ENCODE results near the gene HS3ST5.
"Not testable (repeated sequence)": the region's sequence is repeated elsewhere in the genome, so short reads cannot be mapped to it uniquely, and the experiment has no call there.

The HS3ST5 gene

GRCh38 chr6:114315831-114316595 lies 26.8 kb downstream of the HS3ST5 start:
- H3K4me1 Mint-ChIP-seq, result no peaks in the 10 kb centered on the region
- DNase-seq (ENCODE audit: low spot score in 2 of 2) (no peak), ATAC-seq (replicated peaks; ENCODE audit: extremely low read depth, poor library complexity, severe bottlenecking) (no peak)
- H3K4me3 Mint-ChIP-seq, result no peak overlapping the region
- no peaks in the 10 kb centered on the region for H3K27me3 Mint-ChIP-seq
- no peaks in the 10 kb centered on the region for H3K9me3 Mint-ChIP-seq
- no peaks in the 10 kb centered on the region for H3K36me3 Mint-ChIP-seq (ENCODE audit: insufficient read depth)
- H3K27ac Mint-ChIP-seq (ENCODE audit: low read depth), result no peak overlapping the region

- not testable (repeated sequence) for H3K27me3 Mint-ChIP-seq; H3K36me3 Mint-ChIP-seq (ENCODE audit: insufficient read depth); H3K4me1 Mint-ChIP-seq; H3K27ac Mint-ChIP-seq (ENCODE audit: low read depth); H3K4me3 Mint-ChIP-seq; DNase-seq (ENCODE audit: low spot score in 2 of 2); ATAC-seq (replicated peaks; ENCODE audit: extremely low read depth, poor library complexity, severe bottlenecking); H3K9me3 Mint-ChIP-seq
Observed at GRCh38 chr6:114313816-114314215, 29.0 kb downstream of the HS3ST5 start.

GRCh38 chr6:114312931-114313330 lies 29.9 kb downstream of the HS3ST5 start:
- no peak for ATAC-seq (replicated peaks; ENCODE audit: extremely low read depth, poor library complexity, severe bottlenecking)
- Mint-ChIP-seq H3K9me3 (no peaks in the 10 kb centered on the region), H3K4me3 (no peak overlapping the region), H3K4me1 (no peaks in the 10 kb centered on the region), H3K27me3 (no peaks in the 10 kb centered on the region), H3K27ac (ENCODE audit: low read depth) (no peak overlapping the region), H3K36me3 (ENCODE audit: insufficient read depth) (no peaks in the 10 kb centered on the region)
- DNase-seq (ENCODE audit: low spot score in 2 of 2), result no peak

- no peak for ATAC-seq (replicated peaks; ENCODE audit: extremely low read depth, poor library complexity, severe bottlenecking)
Observed at GRCh38 chr6:114310053-114310452, 32.8 kb downstream of the HS3ST5 start.

GRCh38 chr6:114304304-114304887 lies 38.4 kb downstream of the HS3ST5 start:
- peaks cover 3% of the 10 kb centered on the region for H3K36me3 Mint-ChIP-seq (ENCODE audit: insufficient read depth)
- no peak overlapping the region for H3K4me3 Mint-ChIP-seq
- ATAC-seq (replicated peaks; ENCODE audit: extremely low read depth, poor library complexity, severe bottlenecking) (no peak), DNase-seq (ENCODE audit: low spot score in 2 of 2) (no peak)
- H3K4me1 Mint-ChIP-seq, result no peaks in the 10 kb centered on the region
- H3K27me3 Mint-ChIP-seq, result no peaks in the 10 kb centered on the region
- H3K27ac Mint-ChIP-seq (ENCODE audit: low read depth), result no peak overlapping the region
- H3K9me3 Mint-ChIP-seq, result peaks cover 2% of the 10 kb centered on the region

More at GRCh38 chr6:114310053-114310452, 32.8 kb downstream of the HS3ST5 start:
- DNase-seq (ENCODE audit: low spot score in 2 of 2), result no peak
- no peaks in the 10 kb centered on the region for H3K4me1 Mint-ChIP-seq
- no peaks in the 10 kb centered on the region for H3K9me3 Mint-ChIP-seq
- H3K36me3 Mint-ChIP-seq (ENCODE audit: insufficient read depth), result no peaks in the 10 kb centered on the region
- no peaks in the 10 kb centered on the region for H3K27me3 Mint-ChIP-seq
- no peak overlapping the region for H3K27ac Mint-ChIP-seq (ENCODE audit: low read depth)
- no peak overlapping the region for H3K4me3 Mint-ChIP-seq

DNA sequence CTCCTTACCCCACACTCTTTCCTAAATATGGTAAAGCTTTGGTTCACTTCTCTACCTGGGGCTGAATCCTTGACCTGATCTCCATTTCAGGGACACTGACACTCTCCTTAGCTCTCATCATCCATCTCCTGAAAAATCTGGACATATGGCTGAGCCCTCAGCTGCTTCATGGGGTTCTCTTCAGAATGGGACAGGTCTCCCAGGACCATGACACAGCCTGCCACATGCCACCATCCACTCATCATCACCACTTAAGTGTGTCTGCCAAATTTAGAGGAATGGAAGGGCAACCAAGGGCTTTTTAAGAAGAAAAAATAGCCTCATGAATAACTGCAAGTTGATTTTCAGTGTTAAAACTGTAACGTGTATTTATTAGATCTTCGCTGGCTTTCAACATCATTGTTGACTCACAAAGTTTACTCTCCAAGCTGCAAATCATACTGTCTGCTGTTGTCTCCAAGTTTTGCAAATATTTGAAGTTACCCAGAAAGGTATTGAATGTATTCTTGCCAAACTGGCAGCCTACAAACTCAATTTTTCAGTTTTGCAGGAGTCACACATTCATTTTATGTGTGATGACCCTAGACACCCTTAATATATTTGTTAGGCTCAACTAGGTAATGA lies 41.1 kb downstream of the HS3ST5 start:
- DNase-seq (ENCODE audit: low spot score in 2 of 2), result no peak
- H3K9me3 Mint-ChIP-seq, result peaks cover 6% of the 10 kb centered on the region
- peaks cover 3% of the 10 kb centered on the region for H3K36me3 Mint-ChIP-seq (ENCODE audit: insufficient read depth)
- H3K27ac Mint-ChIP-seq (ENCODE audit: low read depth), result no peak overlapping the region
- H3K4me3 Mint-ChIP-seq, result no peak overlapping the region
- no peak for ATAC-seq (replicated peaks; ENCODE audit: extremely low read depth, poor library complexity, severe bottlenecking)
- H3K4me1 Mint-ChIP-seq, result no peaks in the 10 kb centered on the region
- no peaks in the 10 kb centered on the region for H3K27me3 Mint-ChIP-seq

GRCh38 chr6:114297135-114297534 lies 45.7 kb downstream of the HS3ST5 start:
- DNase-seq (ENCODE audit: low spot score in 2 of 2), result no peak
- ATAC-seq (replicated peaks; ENCODE audit: extremely low read depth, poor library complexity, severe bottlenecking), result no peak
- Mint-ChIP-seq H3K36me3 (ENCODE audit: insufficient read depth) (peaks cover 3% of the 10 kb centered on the region), H3K27ac (ENCODE audit: low read depth) (no peak overlapping the region), H3K4me3 (no peak overlapping the region), H3K4me1 (no peaks in the 10 kb centered on the region), H3K9me3 (peaks cover 11% of the 10 kb centered on the region), H3K27me3 (no peaks in the 10 kb centered on the region)

DNA sequence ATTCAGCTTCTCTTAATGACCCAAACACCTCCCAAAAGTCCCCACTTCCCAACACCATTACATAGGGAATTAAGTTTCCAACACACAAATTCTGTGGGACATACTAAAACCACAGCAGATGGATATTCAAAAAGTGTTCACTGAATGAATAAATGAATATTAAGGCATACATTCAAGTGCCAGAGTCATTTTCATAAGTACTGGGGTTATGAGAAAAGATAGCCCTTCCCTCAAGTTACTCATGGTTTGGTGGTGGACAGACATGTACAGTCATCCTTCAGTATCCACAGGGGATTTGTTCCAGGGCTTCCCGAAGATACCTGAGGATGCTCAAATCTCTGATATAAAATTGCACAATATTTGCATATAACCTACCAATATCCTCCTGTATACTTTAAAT lies 50.4 kb downstream of the HS3ST5 start:
- Mint-ChIP-seq H3K4me3 (no peak overlapping the region), H3K36me3 (ENCODE audit: insufficient read depth) (no peaks in the 10 kb centered on the region), H3K4me1 (no peaks in the 10 kb centered on the region), H3K27me3 (no peaks in the 10 kb centered on the region), H3K9me3 (peaks cover 5% of the 10 kb centered on the region), H3K27ac (ENCODE audit: low read depth) (no peak overlapping the region)
- DNase-seq (ENCODE audit: low spot score in 2 of 2) (no peak), ATAC-seq (replicated peaks; ENCODE audit: extremely low read depth, poor library complexity, severe bottlenecking) (no peak)

- Mint-ChIP-seq H3K4me3 (no peak overlapping the region), H3K36me3 (ENCODE audit: insufficient read depth) (no peaks in the 10 kb centered on the region), H3K27me3 (no peaks in the 10 kb centered on the region), H3K27ac (ENCODE audit: low read depth) (no peak overlapping the region), H3K4me1 (no peaks in the 10 kb centered on the region), H3K9me3 (peaks cover 5% of the 10 kb centered on the region)
- no peak for ATAC-seq (replicated peaks; ENCODE audit: extremely low read depth, poor library complexity, severe bottlenecking)
- DNase-seq (ENCODE audit: low spot score in 2 of 2), result no peak
Observed at GRCh38 chr6:114291428-114291827, 51.4 kb downstream of the HS3ST5 start.

- no peaks in the 10 kb centered on the region for H3K36me3 Mint-ChIP-seq (ENCODE audit: insufficient read depth)
- no peak for DNase-seq (ENCODE audit: low spot score in 2 of 2)
- no peaks in the 10 kb centered on the region for H3K4me1 Mint-ChIP-seq
- H3K4me3 Mint-ChIP-seq, result no peak overlapping the region
- no peak overlapping the region for H3K27ac Mint-ChIP-seq (ENCODE audit: low read depth)
- peaks cover 5% of the 10 kb centered on the region for H3K9me3 Mint-ChIP-seq
- H3K27me3 Mint-ChIP-seq, result no peaks in the 10 kb centered on the region
- no peak for ATAC-seq (replicated peaks; ENCODE audit: extremely low read depth, poor library complexity, severe bottlenecking)
Observed at GRCh38 chr6:114290864-114291263, 52.0 kb downstream of the HS3ST5 start.

DNA sequence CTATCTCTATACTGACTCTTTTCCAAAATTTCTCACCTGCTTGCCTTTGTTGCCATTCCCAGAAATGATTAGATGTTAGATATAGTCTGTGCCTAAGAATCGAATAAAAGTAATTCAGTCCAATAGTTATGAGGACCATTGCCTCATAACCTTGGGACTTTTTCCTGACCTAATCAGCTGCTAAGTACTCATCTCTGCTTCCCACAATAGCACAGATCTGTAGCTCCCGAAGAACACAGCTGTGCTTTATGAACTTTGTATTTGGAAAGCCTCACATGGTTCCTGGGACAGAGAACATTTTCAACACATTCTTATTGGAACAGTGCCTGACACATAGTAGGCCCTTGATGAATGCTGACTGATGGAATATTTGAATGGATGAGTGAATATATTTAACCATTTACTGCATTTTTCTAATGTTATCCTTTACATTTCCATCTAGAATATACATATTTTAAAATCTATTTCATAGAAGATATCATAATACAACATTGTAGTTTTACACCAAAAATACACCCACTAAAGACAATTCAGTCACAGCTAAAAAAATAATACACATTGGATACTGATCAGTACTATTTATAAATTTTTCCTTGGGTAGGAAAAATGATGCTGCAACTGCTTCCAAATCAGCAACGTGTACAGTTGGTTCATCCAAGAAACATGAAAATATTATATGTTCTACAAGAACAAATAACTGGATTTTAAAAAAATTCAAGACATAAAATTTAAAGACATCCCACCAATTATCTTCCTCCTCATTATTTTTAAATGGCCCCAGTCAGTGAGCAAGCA lies 53.9 kb downstream of the HS3ST5 start:
- no peak for ATAC-seq (replicated peaks; ENCODE audit: extremely low read depth, poor library complexity, severe bottlenecking)
- no peak for DNase-seq (ENCODE audit: low spot score in 2 of 2)
- Mint-ChIP-seq H3K36me3 (ENCODE audit: insufficient read depth) (peaks cover 1% of the 10 kb centered on the region), H3K4me3 (no peak overlapping the region), H3K4me1 (no peaks in the 10 kb centered on the region), H3K27me3 (no peaks in the 10 kb centered on the region), H3K27ac (ENCODE audit: low read depth) (no peak overlapping the region), H3K9me3 (peaks cover 5% of the 10 kb centered on the region)

GRCh38 chr6:114287461-114287860 lies 55.4 kb downstream of the HS3ST5 start:
- DNase-seq (ENCODE audit: low spot score in 2 of 2) (no peak), ATAC-seq (replicated peaks; ENCODE audit: extremely low read depth, poor library complexity, severe bottlenecking) (no peak)
- Mint-ChIP-seq H3K36me3 (ENCODE audit: insufficient read depth) (peaks cover 1% of the 10 kb centered on the region), H3K27me3 (no peaks in the 10 kb centered on the region), H3K27ac (ENCODE audit: low read depth) (no peak overlapping the region), H3K9me3 (no peaks in the 10 kb centered on the region), H3K4me1 (no peaks in the 10 kb centered on the region), H3K4me3 (no peak overlapping the region)

Measured in central memory CD8-positive, alpha-beta T cell (primary cell).